ENCODE data around the gene PRPF6. TPM values are rescaled to one million over a fixed set of nuclear protein-coding genes. Genes with fewer than 3 reads are reported as not detected.

PRPF6 gene
- total RNA-seq, 2 donors from 2014 or later, result 65.9 to 87.7 TPM

GRCh38 chr20:64056889-64057627 is 76.1 kb downstream of the PRPF6 start:
- H3K4me1 Mint-ChIP-seq (ENCODE audit: low read depth in 2 of 2), result peaks cover 6 to 11% of the 10 kb centered on the region in 2 donors

DNA sequence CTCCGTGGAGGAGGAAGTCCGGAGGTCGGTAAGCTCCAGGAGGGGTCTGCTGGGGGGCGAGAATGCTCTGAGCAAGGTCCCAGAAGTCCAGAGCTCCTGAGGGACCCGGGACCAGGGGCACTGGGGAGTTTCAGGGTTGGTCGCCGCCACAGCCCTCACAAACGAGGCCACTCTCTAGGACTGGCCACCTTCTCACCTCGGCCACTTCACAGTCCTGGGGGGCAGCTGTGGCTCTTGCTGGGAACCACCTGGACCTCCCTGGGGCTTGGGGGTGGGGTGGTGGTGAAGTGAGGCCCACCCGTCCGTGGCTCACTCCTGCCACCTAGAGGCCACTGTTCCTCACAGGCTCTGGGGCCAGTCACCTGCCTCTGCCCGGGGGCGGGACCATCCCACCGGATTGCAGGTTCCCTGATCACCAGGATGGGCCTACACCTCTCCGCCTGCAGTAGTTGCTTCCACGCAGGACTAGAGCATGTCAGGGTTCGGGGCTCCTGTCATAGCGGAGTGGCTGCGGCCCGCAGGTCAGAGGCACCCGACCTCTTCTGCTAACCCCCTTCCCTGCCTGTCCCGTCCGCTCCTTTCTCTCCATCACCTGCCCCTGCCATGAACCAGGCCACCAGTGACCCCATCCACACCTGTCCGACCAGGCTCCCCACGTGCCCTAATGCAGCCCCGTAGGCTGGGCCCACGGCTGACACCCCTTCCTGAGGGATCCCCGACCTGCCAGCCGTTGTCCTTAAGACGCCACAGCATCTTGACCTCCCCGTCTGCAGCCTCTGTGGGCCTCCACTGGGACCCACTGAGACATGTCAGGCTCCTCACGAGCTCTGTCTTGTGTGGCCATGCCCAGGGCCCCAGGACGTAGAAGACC is 76.9 kb downstream of the PRPF6 start:
- ATAC-seq (peak; percentile 76 to 83), DNase-seq (ENCODE audit: low spot score) (peak; percentile 74)
- peak overlapping the region; percentile 61 for H3K4me3 Mint-ChIP-seq
- H3K9me3 Mint-ChIP-seq, result no peaks in the 10 kb centered on the region
- peaks cover 0 to 7% of the 10 kb centered on the region in 2 donors for H3K27me3 Mint-ChIP-seq
- no peaks in the 10 kb centered on the region for H3K36me3 Mint-ChIP-seq
- H3K27ac Mint-ChIP-seq, result peak overlapping the region; percentile 69 to 76
- H3K4me1 Mint-ChIP-seq (ENCODE audit: low read depth in 2 of 2), result peaks cover 6 to 11% of the 10 kb centered on the region in 2 donors

More at GRCh38 chr20:64056889-64057627, 76.1 kb downstream of the PRPF6 start:
- Mint-ChIP-seq H3K4me3 (peak overlapping the region; percentile 61), H3K27me3 (peaks cover 0 to 7% of the 10 kb centered on the region in 2 donors), H3K27ac (peak overlapping the region in 1 of 2 donors; percentile 76), H3K36me3 (no peaks in the 10 kb centered on the region), H3K9me3 (no peaks in the 10 kb centered on the region)
- ATAC-seq (peak; percentile 59 to 64), DNase-seq (ENCODE audit: low spot score) (no peak)

GRCh38 chr20:64058536-64058935 is 77.6 kb downstream of the PRPF6 start:
- ATAC-seq (peak in 1 of 2 donors; percentile 12), DNase-seq (ENCODE audit: low spot score) (no peak)
- Mint-ChIP-seq H3K4me1 (ENCODE audit: low read depth in 2 of 2) (peaks cover 6 to 11% of the 10 kb centered on the region in 2 donors), H3K27ac (peak overlapping the region in 1 of 2 donors; percentile 69), H3K36me3 (no peaks in the 10 kb centered on the region), H3K27me3 (peaks cover 0 to 1% of the 10 kb centered on the region in 2 donors), H3K4me3 (peak overlapping the region; percentile 61), H3K9me3 (no peaks in the 10 kb centered on the region)

DNA sequence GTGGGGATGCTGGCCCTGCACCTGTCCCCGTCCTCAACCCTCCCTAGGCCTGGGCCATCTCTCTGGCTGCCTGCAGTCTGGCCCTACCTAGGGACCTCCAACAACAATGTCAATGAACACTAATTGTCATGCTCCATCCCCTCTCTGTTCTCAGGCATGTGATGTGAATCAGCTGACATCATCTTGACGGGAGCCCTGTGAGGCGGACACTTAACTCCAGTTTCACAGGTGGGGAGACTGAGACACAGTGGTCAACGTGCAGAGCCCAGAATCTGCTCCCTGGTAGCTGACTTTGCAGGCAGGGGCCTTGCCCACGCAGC is 81.3 kb downstream of the PRPF6 start:
- DNase-seq (ENCODE audit: low spot score) (no peak), ATAC-seq (no peak)
- Mint-ChIP-seq H3K4me1 (ENCODE audit: low read depth in 2 of 2) (peaks cover 35 to 36% of the 10 kb centered on the region in 2 donors), H3K27me3 (no peaks in the 10 kb centered on the region), H3K9me3 (no peaks in the 10 kb centered on the region), H3K27ac (no peak overlapping the region), H3K4me3 (no peak overlapping the region), H3K36me3 (no peaks in the 10 kb centered on the region)

GRCh38 chr20:64062596-64063388 is 81.9 kb downstream of the PRPF6 start, which contains the start of gene TCEA2:
TSS of gene TCEA2 (plus strand) at chr20:64063198. CDS start at chr20:64063313, 115 bp downstream.
- Mint-ChIP-seq H3K27ac (peak within 1 kb of the TSS; percentile 65 to 82), H3K9me3 (no peaks in the 10 kb centered on the region), H3K36me3 (no peaks in the 10 kb centered on the region), H3K27me3 (no peaks in the 10 kb centered on the region), H3K4me1 (ENCODE audit: low read depth in 2 of 2) (peaks cover 34 to 36% of the 10 kb centered on the region in 2 donors), H3K4me3 (peak within 1 kb of the TSS; percentile 85)
- DNase-seq (ENCODE audit: low spot score), result peak; percentile 96
- peak; percentile 94 to 96 for ATAC-seq

- Mint-ChIP-seq H3K4me3 (peak overlapping the region; percentile 85), H3K36me3 (no peaks in the 10 kb centered on the region), H3K27ac (peak overlapping the region; percentile 65 to 82), H3K9me3 (no peaks in the 10 kb centered on the region), H3K4me1 (ENCODE audit: low read depth in 2 of 2) (peaks cover 33 to 36% of the 10 kb centered on the region in 2 donors), H3K27me3 (no peaks in the 10 kb centered on the region)
- ATAC-seq (no peak), DNase-seq (ENCODE audit: low spot score) (no peak)
Measured at GRCh38 chr20:64063389-64064144, 82.6 kb downstream of the PRPF6 start.

DNA sequence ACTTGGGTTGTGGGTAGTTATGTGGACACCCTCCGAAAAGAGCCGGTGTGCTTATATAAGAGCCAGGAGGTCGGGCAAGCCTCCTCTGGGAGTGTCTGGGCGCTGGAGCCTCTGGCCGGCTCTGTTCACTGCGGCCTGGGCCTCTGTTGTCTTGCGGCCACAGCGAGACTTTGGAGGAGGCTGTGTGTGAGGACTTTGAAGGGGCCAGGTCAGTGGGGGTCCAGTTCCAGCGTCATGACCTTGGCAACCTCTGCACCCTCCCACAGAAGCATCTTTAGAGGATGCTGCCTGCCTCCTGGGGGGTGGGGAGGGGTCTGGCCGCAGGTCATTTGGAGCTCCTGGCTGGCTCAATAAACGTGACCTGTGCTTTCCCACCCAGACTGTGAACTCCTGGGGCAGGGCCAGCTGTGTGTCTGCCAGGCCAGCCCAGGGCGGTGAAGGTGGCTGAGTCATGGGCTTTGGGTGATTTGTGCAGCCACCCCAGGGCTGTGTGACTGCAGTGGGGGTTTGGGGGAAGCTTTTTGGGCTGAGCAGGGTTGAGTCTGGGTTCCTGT is 83.3 kb downstream of the PRPF6 start:
- Mint-ChIP-seq H3K27me3 (no peaks in the 10 kb centered on the region), H3K4me1 (ENCODE audit: low read depth in 2 of 2) (peaks cover 31 to 36% of the 10 kb centered on the region in 2 donors), H3K4me3 (peak overlapping the region; percentile 85), H3K27ac (peak overlapping the region; percentile 65 to 82), H3K9me3 (no peaks in the 10 kb centered on the region), H3K36me3 (no peaks in the 10 kb centered on the region)
- DNase-seq (ENCODE audit: low spot score) (no peak), ATAC-seq (no peak)

GRCh38 chr20:64065062-64065973 is 84.4 kb downstream of the PRPF6 start:
- H3K4me3 Mint-ChIP-seq, result peak overlapping the region; percentile 69
- no peaks in the 10 kb centered on the region for H3K36me3 Mint-ChIP-seq
- no peaks in the 10 kb centered on the region for H3K27me3 Mint-ChIP-seq
- H3K27ac Mint-ChIP-seq, result peak overlapping the region; percentile 65 to 81
- peaks cover 31 to 36% of the 10 kb centered on the region in 2 donors for H3K4me1 Mint-ChIP-seq (ENCODE audit: low read depth in 2 of 2)
- no peak for ATAC-seq
- no peaks in the 10 kb centered on the region for H3K9me3 Mint-ChIP-seq
- no peak for DNase-seq (ENCODE audit: low spot score)

- peaks cover 31 to 36% of the 10 kb centered on the region in 2 donors for H3K4me1 Mint-ChIP-seq (ENCODE audit: low read depth in 2 of 2)
- H3K27ac Mint-ChIP-seq, result peak overlapping the region; percentile 65 to 81
- H3K36me3 Mint-ChIP-seq, result no peaks in the 10 kb centered on the region
- peak overlapping the region; percentile 69 for H3K4me3 Mint-ChIP-seq
- peak; percentile 81 for ATAC-seq
- no peaks in the 10 kb centered on the region for H3K27me3 Mint-ChIP-seq
- DNase-seq (ENCODE audit: low spot score), result peak; percentile 85
- H3K9me3 Mint-ChIP-seq, result no peaks in the 10 kb centered on the region
Measured at GRCh38 chr20:64065974-64066343, 85.0 kb downstream of the PRPF6 start.

DNA sequence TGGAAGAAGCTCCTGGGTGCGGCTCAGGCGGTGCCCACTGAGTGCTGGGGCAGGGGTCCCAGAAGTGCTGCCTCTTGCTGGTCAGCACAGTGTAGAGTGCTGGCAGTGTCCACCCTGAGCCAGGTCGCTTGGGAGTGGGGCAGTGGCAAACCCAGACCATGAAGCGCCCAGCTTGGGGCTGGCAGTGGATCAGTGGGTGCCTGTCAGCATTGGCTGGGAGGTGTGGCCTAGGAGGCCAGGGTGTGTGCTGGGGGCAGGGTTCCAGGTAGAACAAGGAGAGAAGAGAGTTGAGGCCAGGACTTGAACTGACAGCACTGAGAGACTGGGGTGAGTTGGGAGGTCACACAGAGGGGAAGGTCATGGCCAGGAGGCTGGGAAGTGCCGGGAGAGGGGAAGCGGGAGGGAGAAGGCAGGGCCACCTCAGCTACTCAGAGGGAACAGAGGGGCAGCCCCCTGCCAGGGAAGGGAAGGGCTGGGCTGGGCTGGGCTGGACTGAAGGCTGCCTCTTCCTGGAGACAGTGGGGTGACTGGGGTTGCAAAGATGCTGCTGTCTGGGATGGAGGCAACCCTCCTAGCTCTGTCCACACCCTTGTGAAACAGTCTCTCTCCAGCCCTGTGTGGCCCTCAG is 86.2 kb downstream of the PRPF6 start:
- ATAC-seq (no peak), DNase-seq (ENCODE audit: low spot score) (no peak)
- Mint-ChIP-seq H3K4me3 (no peak overlapping the region), H3K27me3 (no peaks in the 10 kb centered on the region), H3K4me1 (ENCODE audit: low read depth in 2 of 2) (peaks cover 31 to 36% of the 10 kb centered on the region in 2 donors), H3K9me3 (no peaks in the 10 kb centered on the region), H3K27ac (peak overlapping the region in 1 of 2 donors; percentile 56), H3K36me3 (no peaks in the 10 kb centered on the region)

- Mint-ChIP-seq H3K4me3 (no peak overlapping the region), H3K27ac (no peak overlapping the region), H3K9me3 (no peaks in the 10 kb centered on the region), H3K4me1 (ENCODE audit: low read depth in 2 of 2) (peaks cover 35 to 36% of the 10 kb centered on the region in 2 donors), H3K36me3 (no peaks in the 10 kb centered on the region), H3K27me3 (no peaks in the 10 kb centered on the region)
- no peak for ATAC-seq
- DNase-seq (ENCODE audit: low spot score), result no peak
Measured at GRCh38 chr20:64067733-64068307, 86.9 kb downstream of the PRPF6 start.

Measured in natural killer cell treated with Interleukin-12 subunit alpha and Interleukin-12 subunit beta and Interleukin-15 and Interleukin-18, amount 100 ng/mL, for 72 hours (primary cell).